Activated naive CD4-positive, alpha-beta T cell treated with anti-CD3 and anti-CD28 coated beads, Interleukin-2, amount 50 U/mL, for 16 hours (primary cell): ENCODE measurements around the gene STXBP5L.
"Not testable (repeated sequence)": the region's sequence is repeated elsewhere in the genome, so short reads cannot be mapped to it uniquely, and the experiment has no call there.

Experiments
- DNase-seq: peaks from one replicate; pipeline ENCODE4 v3.0.0-alpha.2; 2020

STXBP5L gene

DNA sequence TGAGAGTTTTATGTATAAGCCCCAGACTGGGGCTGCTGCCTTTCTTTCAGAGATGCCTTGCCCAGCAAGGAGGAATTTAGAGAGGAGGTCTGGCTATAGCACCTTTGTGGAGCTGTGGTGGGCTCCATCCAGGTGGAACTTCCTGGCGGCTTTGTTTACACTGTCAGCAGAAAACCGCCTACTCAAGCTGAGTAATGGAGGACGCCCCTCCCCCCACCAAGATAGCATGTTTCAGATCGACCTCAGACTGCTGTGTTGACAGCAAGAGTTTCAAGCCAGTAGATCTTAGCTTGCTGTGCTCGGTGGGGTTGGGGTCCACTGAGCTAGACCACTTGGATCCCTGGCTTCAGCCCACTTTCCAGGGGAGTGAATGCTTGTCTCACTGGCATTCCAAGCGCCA, 155.6 kb downstream of the STXBP5L start:
- DNase-seq = no peak

DNA sequence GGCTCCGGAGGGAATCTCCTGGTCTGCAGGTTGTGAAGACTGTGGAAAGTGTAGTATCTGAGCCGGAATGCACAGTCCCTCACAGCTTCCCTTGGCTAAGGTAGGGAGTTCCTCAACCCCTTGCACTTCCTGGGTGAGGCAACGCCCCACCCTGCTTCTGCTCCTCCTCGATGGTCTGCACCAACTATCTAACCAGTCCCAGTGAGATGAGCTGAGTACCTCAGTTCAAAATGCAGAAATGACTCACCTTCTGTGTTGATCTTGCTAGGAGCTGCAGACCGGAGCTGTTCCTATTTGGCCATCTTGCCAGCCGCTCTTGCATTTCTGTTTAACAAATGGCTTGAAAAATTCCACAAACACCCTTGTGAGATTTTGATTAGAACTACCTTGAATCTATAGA, 156.1 kb downstream of the STXBP5L start:
- DNase-seq = no peak

GRCh38 chr3:121072133-121072532, 164.1 kb downstream of the STXBP5L start:
- DNase-seq = no peak

- DNase-seq = no peak
Observed at GRCh38 chr3:121073011-121073410, 165.0 kb downstream of the STXBP5L start.

GRCh38 chr3:121075191-121075590, 167.2 kb downstream of the STXBP5L start:
- no peak for DNase-seq

GRCh38 chr3:121078378-121079101, 170.5 kb downstream of the STXBP5L start:
- not testable (repeated sequence) for DNase-seq

DNA sequence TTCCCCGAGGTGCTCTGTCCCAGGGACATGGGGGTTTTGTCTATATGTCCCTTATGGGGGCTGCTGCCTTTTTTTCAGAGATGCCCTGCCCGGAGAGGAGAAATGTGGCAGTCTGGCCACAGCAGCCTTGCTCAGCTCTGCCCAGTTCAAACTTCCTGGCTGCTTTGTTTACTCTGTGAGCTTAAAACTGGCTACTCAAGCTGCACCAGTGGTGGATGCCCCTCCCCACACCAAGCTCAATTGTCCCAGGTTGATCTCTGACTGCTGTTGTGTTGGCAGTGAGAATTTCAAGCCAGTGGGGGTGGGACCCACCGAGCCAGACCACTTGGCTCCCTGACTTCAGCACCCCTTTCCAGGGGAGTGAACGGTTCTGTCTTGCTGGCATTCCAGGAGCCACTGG, 188.9 kb downstream of the STXBP5L start:
- DNase-seq = no peak

DNA sequence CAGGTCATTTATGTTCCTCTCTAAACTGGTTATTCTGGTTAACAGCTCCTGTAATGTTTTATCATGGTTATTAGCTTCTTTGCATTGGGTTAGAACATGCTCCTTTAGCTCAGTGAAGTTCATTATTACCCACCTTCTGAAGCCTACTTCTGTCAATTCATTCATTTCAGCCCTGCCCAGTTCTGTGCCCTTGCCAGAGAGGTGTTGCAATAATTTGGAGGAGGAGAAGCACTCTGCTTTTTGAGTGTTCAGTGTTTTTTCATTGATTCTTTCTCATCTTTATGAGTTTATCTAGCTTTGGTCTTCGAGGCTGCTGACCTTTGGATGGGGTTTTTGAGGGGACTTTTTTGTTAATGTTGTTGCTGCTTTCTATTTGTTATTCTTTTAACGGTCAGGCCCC, 203.1 kb downstream of the STXBP5L start:
- not testable (repeated sequence) for DNase-seq

GRCh38 chr3:121111914-121112612, 204.1 kb downstream of the STXBP5L start:
- no peak for DNase-seq

DNA sequence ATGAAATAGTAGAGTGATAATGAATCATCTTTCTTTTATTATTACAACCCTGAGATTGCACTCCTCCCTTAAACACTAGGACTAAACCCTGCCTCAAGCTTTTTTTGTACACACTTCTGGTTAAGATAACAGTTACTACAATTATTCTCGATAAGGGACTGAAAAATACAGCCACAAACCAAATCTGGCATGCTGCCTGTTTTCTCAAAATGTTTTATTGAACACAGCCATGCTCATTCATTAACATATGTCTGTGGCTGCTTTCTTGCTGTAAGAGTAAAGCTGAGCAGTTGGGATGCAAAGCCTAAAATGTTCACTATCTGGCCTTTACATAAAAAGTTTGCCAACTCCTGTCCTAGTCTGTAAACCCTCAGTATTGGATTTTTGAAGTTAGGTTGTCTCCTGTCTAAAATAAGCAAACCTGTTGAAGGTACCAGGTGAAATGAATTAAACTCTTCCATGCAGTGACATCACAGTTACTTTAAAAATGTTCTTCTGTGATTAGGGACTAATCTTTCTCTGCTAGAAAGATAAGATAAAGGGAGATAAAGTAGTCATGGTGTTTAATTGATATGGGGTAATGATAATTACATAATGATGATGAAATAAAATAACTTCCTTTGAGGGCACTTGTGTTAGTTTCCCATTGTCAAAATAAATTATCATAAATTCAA, 218.2 kb downstream of the STXBP5L start:
- DNase-seq = no peak

- DNase-seq = no peak
Observed at GRCh38 chr3:121126707-121127035, 218.7 kb downstream of the STXBP5L start.

GRCh38 chr3:121152573-121152972, 244.6 kb downstream of the STXBP5L start:
- DNase-seq = no peak

- no peak for DNase-seq
Observed at GRCh38 chr3:121153851-121154250, 245.8 kb downstream of the STXBP5L start.

DNA sequence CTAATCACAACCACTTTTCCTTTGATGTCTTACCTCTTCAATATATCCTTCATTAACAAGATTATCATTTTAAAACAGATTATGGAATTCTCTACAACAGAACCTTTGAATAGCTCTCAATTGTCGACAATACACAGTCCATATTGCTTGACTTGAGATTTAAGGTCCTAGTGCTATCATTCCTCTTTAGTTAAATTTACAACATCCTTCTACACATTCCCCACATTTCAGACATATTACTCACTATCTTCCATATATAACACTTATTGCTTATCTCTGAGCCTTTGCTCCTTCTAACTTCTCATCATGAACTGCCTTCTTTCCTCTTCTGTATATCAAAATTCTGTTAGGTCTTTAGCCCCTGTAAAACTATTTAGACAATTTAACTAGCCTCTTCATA, 247.0 kb downstream of the STXBP5L start:
- DNase-seq = no peak

DNA sequence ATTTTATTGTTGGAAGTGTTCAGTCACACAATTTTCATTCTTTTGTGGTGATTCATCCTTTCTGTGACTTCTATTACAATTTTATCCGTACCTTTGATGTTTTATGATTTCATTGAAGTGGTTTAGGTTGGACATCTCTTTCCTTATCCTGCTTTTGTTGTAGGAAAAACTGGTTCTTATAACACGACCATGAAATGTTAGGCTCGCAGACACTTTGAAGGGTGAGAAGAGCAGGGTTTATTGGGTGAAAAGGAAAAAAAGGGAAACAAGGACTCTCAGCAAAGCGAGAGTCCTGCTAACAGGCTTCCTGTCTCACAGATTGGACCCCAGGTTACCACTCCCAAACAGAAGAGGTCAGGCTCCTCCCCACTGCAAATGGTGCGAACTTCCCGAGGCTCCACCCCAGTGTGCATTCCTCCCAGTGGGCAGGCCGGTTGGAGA, 257.4 kb downstream of the STXBP5L start:
- DNase-seq = no peak

DNA sequence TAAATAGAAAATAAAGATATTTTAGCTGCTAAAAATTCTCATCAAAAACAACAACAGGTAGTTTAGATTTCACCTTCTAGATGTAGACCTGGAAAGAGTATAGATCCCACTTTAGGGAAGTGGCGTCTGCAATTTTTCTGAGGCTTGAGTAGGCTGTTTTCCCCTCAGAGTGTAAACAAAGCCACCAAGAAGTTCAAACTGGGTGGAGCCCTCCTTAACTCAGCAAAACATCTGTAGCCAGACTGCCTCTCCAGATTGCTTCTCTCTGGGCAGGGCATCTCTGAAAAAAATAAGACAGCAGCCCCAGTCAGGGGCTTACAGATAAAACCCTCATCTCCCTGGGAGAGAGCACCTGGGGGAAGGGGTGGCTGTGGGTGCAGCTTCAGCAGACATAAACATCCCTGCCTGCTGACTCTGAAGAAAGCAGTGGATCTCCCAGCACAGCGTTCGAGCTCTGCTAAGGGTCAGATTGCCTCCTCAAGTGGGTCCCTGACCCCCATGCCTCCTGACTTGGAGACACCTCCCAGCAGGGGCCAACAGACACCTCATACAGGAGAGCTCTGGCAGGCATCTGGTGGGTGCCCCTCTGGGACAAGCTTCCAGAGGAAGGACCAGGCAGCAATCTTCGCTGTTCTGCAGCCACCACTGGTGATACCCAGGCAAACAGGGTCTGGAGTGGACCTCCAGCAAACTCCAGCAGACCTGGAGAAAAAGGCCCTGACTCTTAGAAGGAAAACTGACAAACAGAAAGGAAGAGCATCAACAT, 259.6 kb downstream of the STXBP5L start:
- DNase-seq = no peak

GRCh38 chr3:121175083-121175482, 267.1 kb downstream of the STXBP5L start:
- DNase-seq = no peak

GRCh38 chr3:121190626-121191025, 282.6 kb downstream of the STXBP5L start:
- not testable (repeated sequence) for DNase-seq

GRCh38 chr3:121202573-121202972, 294.6 kb downstream of the STXBP5L start:
- DNase-seq = no peak

DNA sequence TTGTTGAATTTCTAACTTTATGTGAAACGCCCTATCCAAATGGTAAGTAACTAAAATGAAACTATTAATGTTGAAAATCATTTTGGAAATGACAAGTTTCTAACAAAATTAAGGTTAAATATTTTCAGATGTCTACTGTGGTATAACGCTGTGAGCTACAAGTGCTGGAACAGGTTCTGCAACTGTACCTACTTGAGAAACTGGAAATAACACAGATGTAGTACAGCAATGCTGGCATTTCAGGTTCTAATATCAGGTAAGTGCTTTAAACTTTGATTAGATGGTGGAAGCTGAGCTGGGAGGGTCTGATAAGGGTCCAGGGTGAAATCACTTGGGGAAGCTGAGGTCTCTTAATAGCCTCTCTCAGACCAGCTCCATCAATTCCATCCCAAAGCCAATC, 315.1 kb downstream of the STXBP5L start:
- no peak for DNase-seq

DNA sequence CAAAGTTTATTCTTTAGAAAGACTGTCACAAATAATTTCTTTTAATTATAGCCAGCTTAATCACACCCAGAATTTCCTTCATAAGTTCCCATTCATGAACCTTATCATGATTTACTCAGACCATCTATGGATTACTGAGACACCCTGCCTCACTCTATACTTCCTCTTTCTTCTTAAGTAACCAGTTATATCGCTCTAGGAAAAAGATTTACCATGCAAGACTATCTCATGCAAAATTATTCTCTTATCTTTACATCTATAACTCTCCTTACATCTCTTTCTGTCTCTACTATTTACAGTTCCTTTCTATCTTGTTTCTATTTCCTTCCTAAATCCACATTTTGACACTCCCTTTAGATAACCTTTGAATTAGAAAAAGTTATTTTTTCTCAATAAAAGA, 321.0 kb downstream of the STXBP5L start:
- DNase-seq = no peak

DNA sequence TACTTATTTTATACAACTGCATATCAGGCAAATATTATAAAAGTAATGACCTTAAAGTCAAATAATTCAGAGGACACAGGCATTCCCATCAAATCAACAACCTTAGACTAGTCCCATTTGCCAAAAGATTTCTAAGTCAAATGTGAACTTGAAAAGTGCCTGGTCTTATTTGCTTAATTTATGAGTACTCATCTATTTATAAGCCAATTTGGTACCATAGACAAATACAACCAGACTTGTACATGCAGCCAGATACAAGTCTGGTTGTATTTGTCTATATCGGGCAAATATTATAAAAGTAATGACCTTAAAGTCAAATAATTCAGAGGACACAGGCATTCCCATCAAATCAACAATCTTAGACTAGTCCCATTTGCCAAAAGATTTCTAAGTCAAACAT, 322.2 kb downstream of the STXBP5L start:
- not testable (repeated sequence) for DNase-seq

GRCh38 chr3:121231872-121232271, 323.9 kb downstream of the STXBP5L start:
- DNase-seq = no peak
